ENCODE measurements around the gene KCNC4. TPM values are rescaled to one million over a fixed set of nuclear protein-coding genes. Genes with fewer than 3 reads are reported as not detected.

KCNC4 gene
- total and polyA plus RNA-seq, 3 donors from 2014 or later, result 9.5 to 24.8 (median 21.7) TPM

- H3K4me1 ChIP-seq, result no peaks in the 10 kb centered on the region
- WGBS, 2 donors, result 81 to 83% methylated on average over 14 of the region's 14 CpGs
- H3K9me3 ChIP-seq, result no peaks in the 10 kb centered on the region
- no peaks in the 10 kb centered on the region for H3K36me3 ChIP-seq (ENCODE audit: low read depth, missing control alignments)
- intact Hi-C loops (cut with DNase I; ENCODE audit: low total_unique reads), result loop anchor here (10.0 kb wide), 1 partner anchor 294 kb away; no protein-coding TSS in a partner anchor
- H3K4me3 ChIP-seq, result no peak overlapping the region
- no peak for TF ChIP-seq CTCF (IDR thresholded peaks at IDR 0.05)
- no peak for TF ChIP-seq POLR2A (IDR thresholded peaks at IDR 0.05)
- no peak overlapping the region for H3K27ac ChIP-seq
- no peak for DNase-seq
- H3K27me3 ChIP-seq, result no peaks in the 10 kb centered on the region
Observed at GRCh38 chr1:110200666-110201065, 9.4 kb upstream of the KCNC4 start.

- WGBS, 2 donors, result 82 to 91% methylated on average over 8 to 10 of the region's 10 CpGs
- H3K36me3 ChIP-seq (ENCODE audit: low read depth, missing control alignments), result no peaks in the 10 kb centered on the region
- no peak for TF ChIP-seq POLR2A (IDR thresholded peaks at IDR 0.05)
- TF ChIP-seq CTCF (IDR thresholded peaks at IDR 0.05), result no peak
- H3K4me1 ChIP-seq, result no peaks in the 10 kb centered on the region
- H3K27me3 ChIP-seq, result no peaks in the 10 kb centered on the region
- DNase-seq, result no peak
- intact Hi-C loops (cut with DNase I; ENCODE audit: low total_unique reads), result loop anchor here (10.0 kb wide), 1 partner anchor 294 kb away; no protein-coding TSS in a partner anchor
- no peaks in the 10 kb centered on the region for H3K9me3 ChIP-seq
- H3K27ac ChIP-seq, result no peak overlapping the region
- H3K4me3 ChIP-seq, result no peak overlapping the region
Observed at GRCh38 chr1:110201157-110201825, 8.8 kb upstream of the KCNC4 start.

GRCh38 chr1:110203021-110203661 is 7.0 kb upstream of the KCNC4 start:
- intact Hi-C loops (cut with DNase I; ENCODE audit: low total_unique reads), result loop anchor here (10.0 kb wide), 1 partner anchor 292 kb away; no protein-coding TSS in a partner anchor
- peak; percentile 80 to 91 (median 90) for TF ChIP-seq CTCF (IDR thresholded peaks at IDR 0.05)
- TF ChIP-seq POLR2A (IDR thresholded peaks at IDR 0.05), result no peak
- H3K4me3 ChIP-seq, result no peak overlapping the region
- H3K36me3 ChIP-seq (ENCODE audit: low read depth, missing control alignments), result no peaks in the 10 kb centered on the region
- H3K27me3 ChIP-seq, result no peaks in the 10 kb centered on the region
- H3K4me1 ChIP-seq, result no peaks in the 10 kb centered on the region
- H3K9me3 ChIP-seq, result no peaks in the 10 kb centered on the region
- peak; percentile 77 for DNase-seq
- WGBS, 2 donors, result 44 to 46% methylated on average over 5 to 6 of the region's 6 CpGs
- H3K27ac ChIP-seq, result no peak overlapping the region

GRCh38 chr1:110205156-110205555 is 5.0 kb upstream of the KCNC4 start:
- intact Hi-C loops (cut with DNase I; ENCODE audit: low total_unique reads), result loop anchor here (5.0 to 10.0 kb wide), 2 partner anchors 107 to 290 kb away; no protein-coding TSS in a partner anchor
- H3K4me3 ChIP-seq, result no peak overlapping the region
- TF ChIP-seq POLR2A (IDR thresholded peaks at IDR 0.05) (no peak), CTCF (IDR thresholded peaks at IDR 0.05) (no peak)
- H3K36me3 ChIP-seq (ENCODE audit: low read depth, missing control alignments), result no peaks in the 10 kb centered on the region
- no peak overlapping the region for H3K27ac ChIP-seq
- WGBS, 2 donors, result 87 to 91% methylated on average over 4 of the region's 4 CpGs
- no peaks in the 10 kb centered on the region for H3K27me3 ChIP-seq
- DNase-seq, result no peak
- H3K9me3 ChIP-seq, result no peaks in the 10 kb centered on the region
- H3K4me1 ChIP-seq, result no peaks in the 10 kb centered on the region

Data from testis (tissue), 3 donors.